Suppressor macrophage treated with lipopolysaccharide for 1 hour (primary cell): Measurements from ENCODE around the gene CPXM2.
"Not testable (repeated sequence)": the region's sequence is repeated elsewhere in the genome, so short reads cannot be mapped to it uniquely, and the experiment has no call there.

Experiments
- DNase-seq, 3 donors: peaks; one replicate each; pipeline ENCODE4 v3.0.0-alpha.2; 2020 to 2022

Gene CPXM2

DNA sequence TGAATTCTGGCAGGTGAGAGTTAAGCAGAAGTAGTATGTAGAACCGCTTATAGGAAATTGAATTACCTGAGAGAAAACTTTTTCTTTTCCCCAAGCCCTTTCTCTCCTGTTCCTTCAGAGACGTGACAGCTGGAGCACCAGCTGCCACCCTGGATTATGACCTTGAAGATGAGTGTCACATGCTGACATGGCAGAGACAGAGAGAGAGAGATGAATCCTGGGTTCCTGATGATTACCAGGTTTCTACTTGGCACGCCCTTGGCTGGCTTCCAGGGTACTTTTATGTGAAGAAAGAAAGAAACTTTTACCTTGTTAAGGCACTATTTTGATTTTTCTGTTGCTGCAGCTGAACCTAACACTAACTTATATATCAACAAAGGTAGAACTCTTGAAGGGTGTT is 125.6 kb downstream of the CPXM2 start:
- no peak for DNase-seq

DNA sequence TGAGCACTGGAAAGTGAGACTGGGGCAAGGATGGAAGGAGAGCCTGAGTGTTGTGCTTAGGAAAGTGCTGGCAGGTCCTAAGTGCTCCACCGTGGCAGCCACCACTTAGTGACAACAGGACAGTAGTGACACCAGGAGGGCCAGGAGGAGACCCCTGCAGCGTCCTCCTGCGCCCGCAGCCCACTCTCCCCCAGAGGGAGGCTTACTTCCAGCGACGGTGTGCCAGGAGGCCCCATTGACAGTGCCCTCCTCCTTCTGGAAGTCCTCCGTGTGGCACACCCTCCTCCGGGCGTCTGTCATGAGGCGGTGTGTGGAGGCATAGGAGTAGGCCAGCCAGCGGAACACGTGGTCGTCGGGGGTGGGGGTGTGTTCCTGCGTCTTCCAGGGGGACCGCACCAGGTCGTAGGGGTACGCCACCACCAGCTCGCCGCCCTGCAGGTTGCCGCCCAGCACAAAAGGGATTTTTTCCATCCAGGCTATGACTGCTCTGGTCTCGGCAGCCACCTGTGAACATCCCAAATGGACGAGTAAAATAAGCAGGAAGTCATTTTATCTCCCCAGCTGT is 129.9 kb downstream of the CPXM2 start:
- no peak for DNase-seq

- no peak for DNase-seq
Measured at GRCh38 chr10:123761038-123761428, 130.6 kb downstream of the CPXM2 start.

GRCh38 chr10:123760356-123761037 is 131.1 kb downstream of the CPXM2 start:
- DNase-seq, result no peak

- DNase-seq, result no peak
Measured at GRCh38 chr10:123759501-123760031, 132.0 kb downstream of the CPXM2 start.

GRCh38 chr10:123759041-123759440 is 132.6 kb downstream of the CPXM2 start:
- DNase-seq, result no peak

DNA sequence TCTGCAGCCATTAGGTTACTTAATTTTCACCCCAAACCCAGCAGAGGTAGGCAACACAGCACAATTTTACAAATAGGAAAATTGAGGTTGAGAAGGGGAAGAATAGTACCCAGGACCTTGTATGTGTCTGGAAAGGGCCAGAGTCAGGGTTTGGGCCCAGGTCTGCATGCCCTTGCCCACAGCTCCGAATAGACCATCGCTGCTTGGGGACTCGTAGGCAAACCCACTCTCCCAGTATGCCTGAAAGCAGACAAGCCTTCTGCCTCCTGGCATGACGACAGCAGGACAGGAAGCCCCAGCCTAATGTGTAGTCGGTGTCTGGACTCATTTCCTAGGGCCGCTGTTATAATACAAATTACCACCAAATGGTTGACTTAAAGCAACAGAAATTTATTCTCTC is 133.8 kb downstream of the CPXM2 start:
- no peak for DNase-seq

DNA sequence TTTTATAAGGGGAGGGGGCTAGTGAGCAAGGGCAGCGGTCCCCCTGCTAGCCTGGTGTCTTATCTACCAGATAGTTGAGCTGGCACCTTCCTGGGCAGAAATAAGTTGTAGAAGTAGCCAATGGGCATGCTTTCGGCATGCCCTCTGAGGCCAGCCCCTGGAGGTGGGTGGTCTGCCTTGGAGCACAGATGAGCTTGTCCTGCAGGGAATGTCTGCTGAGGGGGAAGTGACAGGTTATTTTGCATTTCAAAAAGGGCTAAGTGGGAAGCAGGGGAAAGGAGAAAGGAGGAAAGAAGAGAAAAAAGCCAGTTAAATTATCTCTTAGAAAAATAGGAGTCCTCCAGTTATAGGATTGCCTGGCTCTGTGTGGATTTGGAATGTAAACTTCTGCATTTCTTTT is 136.5 kb downstream of the CPXM2 start:
- DNase-seq, result no peak

- no peak for DNase-seq
Measured at GRCh38 chr10:123754123-123754522, 137.5 kb downstream of the CPXM2 start.

- DNase-seq, result no peak
Measured at GRCh38 chr10:123751342-123752134, 140.1 kb downstream of the CPXM2 start.

DNA sequence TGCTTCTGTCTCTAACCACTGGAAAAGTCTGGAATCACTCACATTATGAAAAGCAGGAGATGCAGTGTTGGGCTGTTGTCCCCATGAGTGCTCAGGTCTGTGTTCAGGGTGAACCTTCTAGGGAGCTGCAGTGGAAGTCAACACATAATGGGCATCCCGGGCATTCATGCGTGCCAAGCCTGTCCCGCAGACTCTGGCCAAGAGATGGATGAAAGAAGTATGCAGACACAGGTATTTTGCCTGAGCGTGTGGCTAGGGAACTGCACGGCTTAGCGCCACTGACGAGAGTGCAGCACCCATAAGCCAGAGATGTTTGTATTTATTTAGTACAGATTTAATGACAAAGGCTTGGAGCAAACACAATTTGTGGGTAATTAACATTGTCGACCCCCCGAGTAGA is 140.7 kb downstream of the CPXM2 start:
- no peak for DNase-seq

DNA sequence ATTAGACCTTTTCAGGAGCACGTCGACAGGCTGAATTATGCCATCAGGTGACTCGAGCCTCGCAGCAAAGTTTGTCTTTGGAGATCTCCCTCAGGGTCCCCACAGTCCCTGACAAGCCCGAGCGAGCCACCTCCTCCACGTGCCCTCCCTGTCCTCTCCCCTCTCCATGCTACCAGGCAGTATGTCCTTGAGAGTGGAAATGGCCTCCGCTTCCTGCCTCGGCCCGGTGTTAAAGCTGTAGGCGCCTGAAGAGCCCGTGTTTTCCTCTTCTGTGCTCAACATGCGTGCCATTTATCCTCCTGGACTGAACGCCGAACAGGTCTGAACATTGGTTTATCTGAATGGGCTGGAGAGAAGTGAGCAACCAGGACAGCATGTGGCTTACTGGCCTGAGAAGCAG is 142.9 kb downstream of the CPXM2 start:
- DNase-seq, result no peak

DNA sequence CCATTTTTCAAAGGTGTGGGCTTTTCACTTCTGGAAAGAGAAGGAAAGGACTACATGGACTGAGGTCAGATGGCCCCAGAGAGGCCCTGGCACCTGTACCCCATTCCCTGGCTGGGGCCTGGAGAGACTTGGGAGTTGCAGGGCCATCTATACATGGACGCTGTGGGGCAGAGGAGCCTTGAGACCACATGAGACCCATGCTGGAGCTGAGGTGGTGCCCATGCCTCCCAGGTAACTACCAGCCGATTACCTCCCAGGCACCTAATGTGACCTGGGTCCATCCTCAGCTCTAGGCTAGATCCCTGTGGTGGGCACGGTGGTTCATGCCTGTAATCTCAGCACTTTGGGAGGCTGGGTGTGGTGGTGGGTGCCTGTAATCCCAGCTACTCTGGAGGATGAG is 144.2 kb downstream of the CPXM2 start:
- DNase-seq, result no peak

GRCh38 chr10:123746942-123747341 is 144.7 kb downstream of the CPXM2 start:
- DNase-seq, result no peak

DNA sequence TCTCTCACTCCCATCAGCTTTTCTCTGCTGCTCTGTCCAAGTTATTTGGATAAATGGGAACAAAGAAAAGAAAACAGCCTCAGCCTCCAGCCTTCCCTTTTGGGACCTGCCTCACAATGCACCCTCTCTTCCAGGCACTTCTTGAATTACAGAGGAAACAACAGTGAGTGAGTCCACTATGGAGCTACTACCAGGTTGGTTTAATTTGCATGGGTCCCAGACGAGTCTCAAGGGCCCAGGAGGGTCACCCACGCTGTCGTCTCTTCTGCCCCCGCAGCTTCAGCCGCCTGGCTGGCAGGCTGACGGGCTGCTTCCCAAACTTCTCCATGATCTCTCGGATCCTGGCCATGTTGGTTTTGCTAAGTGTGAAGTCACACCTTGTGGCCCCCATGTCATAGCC is 145.1 kb downstream of the CPXM2 start:
- DNase-seq, result no peak

GRCh38 chr10:123746061-123746460 is 145.5 kb downstream of the CPXM2 start:
- no peak for DNase-seq

GRCh38 chr10:123744224-123744536 is 147.4 kb downstream of the CPXM2 start:
- no peak for DNase-seq

DNA sequence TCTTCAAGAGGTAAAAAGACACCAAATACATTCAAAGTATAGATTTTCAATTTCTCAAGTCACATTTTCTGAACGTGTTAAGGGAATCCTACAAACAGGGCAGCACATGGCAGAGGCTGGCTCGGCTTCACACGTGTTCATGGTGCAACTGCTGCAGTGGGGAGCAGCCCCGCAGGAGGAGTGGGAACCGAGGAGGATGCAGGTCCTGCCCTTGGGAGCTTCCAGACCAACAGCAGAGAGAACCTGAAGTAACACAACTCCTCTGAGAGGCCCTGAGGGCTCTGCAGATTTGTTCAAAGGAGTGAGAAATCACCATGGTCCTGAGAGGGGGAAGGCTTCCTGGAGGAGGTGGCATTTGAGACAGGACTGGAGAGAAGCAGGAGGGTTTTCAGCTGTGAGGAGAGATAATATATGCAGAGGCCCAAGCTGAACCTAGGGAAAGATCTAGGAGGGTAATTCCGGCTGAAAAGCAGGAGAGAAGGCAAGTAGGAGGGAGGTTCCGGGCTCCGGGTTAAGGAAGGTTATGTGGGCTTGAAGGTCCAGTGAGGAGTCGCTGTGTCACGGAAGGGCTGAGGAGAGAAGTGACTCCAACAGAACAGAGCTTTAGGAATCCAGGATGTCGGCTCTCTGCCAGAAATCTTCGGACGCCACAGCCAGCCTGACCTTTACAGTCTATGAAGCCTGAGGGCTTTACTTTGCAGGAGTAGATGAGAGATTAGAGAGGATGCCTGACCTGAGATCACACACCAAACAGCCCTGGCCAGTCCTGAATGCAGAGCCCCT is 148.0 kb downstream of the CPXM2 start:
- DNase-seq, result no peak

DNA sequence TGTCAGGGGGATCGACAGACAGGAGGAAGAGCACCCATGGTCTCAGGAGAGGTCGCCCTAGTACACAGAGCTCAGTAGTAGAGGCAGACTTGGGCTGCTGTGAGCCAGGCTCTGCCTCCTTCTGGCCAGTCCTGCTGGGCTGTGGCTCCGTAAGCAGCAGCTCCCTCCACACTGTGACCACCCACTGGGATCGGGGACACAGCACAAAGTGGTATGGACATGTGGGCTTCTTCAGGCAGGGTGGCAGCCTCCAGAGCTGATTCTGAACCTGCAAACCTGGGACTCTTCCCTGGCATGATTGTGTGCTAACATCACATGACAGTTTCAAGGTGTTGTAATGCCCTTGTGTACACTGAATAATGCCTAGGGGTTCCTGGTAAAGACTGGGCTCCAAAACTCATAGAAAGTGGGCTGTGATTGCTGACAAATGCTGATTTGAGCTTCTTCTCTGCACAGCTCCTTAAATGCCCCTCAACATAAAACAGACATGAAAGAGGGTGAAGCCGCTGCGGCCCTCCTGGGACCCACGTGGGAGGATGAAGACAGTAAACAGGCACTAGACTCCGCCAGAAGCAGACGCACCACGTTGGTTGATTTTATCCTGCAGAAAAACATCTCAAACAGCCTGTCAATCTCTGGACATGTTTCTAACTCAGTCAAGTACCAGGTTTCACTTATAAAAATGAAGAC is 148.7 kb downstream of the CPXM2 start:
- no peak for DNase-seq

DNA sequence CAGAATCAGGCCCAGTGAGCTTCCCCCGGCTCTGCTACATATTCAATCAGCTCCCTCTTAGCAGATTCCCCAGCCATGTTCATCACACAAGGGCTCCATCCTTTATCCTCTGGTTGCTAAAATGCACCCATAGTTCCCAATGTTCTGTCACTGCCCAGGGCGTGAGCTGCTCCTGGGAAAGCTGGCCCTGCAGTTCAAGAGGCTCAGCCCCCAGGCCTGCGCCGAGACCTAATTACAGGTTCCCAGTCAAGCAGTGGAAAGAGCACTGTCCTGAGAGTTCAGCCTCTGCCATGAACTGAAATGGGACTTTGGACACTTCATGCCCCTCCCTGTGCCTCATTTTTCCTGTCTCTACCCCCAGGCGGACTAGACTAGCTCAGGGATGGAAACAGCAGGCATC is 149.9 kb downstream of the CPXM2 start:
- DNase-seq, result no peak

GRCh38 chr10:123741146-123741545 is 150.5 kb downstream of the CPXM2 start:
- no peak for DNase-seq

- not testable (repeated sequence) for DNase-seq
Measured at GRCh38 chr10:123736917-123737316, 154.7 kb downstream of the CPXM2 start.

- no peak for DNase-seq
Measured at GRCh38 chr10:123729523-123729922, 162.1 kb downstream of the CPXM2 start.
